NCI-H510A (cell line): Measurements from ENCODE around the gene ADTRP.

Experiments
- DNase-seq: peaks from one replicate; lab custom pipeline; 2025; lab: John Stamatoyannopoulos, UW

ADTRP gene

DNA sequence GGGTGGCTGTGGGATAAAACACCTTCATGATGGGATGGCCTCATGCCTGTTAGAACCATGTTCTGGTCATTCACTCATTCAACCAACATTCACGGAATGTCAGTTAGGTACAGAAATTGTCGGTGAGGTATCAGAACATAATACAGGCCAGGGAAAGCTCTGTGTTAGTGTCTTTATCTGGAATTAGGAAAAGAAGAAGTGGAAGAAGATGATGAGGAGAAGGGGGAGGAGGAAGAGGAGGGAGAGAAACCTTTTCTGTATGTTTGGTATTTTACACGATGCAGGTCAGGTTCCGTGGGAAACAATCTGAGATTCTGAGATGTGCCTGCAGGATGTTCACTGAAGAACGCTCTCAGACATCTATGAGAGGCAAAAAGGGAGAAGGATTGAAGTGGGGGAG, 5.6 kb downstream of the ADTRP start:
- no peak for DNase-seq

DNA sequence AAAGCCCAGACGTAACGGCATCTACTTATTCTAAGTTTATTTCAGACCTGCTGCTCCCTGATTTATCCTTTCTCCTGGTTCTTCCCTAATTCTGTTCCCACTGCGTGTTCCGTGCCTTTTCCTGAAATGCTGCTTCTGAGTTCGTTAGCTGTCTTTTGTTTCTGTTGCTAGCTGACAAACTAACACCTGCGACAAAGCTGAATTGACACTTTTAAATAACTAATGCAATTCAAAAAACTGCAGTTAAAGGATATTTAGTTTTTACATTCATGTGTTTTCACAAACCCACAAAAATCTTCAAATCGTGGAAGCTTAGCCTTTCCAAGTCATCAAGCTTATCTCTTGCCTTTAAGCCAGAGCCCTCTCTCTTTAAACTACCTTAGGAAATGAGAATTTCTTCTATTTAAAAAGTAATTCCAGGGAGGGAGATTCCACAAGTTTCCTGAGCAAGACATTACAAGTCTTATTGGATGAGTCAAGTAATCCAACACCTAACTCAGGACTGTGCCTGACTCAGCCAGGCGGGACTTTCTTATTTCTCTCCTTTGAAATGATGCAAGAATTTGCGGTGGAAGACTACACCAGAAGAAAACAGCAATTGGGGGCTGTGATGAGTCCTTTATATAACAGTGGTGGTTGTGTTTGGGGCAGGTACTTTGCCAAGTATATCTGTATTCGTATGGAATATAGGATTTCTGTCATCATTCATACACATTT, 6.3 kb downstream of the ADTRP start:
- DNase-seq, result no peak

DNA sequence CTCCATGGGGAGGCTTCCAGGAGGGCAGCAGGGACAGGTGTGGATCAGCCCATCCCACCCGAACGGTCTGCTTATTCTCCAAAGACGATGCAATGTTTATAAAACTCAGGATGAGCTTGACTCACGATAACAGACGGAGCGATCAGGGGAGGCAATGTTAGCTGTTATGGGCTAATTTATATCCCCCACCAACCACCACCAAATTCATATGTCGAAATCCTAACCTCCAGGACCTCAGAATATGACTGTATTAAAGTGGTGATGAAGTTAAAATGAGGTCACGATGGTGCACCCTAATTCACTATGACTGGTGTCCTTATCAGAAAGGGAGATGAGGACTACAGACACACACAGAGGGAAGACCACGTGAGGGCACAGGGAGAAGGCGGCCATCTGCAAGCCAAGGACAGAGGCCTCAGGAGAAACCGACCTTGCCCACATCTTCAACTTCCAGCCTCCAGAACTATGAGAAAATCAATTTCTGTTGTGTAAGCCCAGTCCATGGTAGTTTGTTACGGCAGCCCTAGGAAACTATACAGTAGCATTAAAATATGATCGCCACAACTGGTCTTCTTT, 7.0 kb downstream of the ADTRP start:
- DNase-seq, result no peak

DNA sequence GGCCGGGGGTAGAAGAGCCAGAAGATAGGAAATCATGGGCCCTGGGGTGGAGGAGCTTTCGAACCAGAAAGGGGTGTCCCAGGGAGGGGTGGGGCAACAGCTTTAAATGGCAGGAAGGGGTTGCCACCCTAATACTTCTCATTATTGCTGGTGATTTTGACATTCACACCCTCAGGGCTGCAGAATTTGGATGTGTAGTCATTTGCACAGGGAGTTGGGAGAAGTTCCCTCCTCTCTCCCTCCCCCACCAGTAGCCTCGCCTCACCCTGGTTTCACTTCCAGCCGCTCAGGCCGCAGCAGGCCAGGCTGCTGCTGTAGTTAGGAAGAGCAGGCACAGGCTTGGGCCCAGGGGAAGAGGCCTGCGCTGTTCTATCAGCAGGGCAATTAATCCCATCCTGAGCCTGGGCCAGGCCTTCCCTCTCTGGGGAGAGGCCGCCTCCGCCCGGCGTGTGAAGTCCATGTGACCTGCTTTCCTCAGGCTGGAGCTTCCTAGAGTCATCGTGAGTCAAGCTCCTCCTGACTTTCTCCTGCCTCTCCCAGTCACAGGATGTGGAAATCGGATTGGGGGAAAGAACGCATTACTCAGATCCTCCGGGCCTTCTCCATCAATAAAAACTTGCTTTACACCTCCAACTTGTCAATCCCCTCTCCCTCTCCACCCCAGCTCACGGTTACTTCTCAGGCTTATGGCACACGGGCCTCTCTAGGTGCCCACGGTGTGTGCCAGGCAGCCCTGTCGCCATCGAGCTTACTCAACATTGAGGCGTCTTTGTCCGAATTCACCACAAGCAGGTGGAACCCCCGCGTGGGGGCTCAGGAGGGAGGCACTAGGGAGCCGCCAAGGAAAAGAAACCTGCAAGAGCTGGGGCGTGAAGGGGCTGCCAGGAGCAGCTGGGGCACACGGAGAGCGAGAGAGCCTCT, 7.8 kb downstream of the ADTRP start:
- no peak for DNase-seq

DNA sequence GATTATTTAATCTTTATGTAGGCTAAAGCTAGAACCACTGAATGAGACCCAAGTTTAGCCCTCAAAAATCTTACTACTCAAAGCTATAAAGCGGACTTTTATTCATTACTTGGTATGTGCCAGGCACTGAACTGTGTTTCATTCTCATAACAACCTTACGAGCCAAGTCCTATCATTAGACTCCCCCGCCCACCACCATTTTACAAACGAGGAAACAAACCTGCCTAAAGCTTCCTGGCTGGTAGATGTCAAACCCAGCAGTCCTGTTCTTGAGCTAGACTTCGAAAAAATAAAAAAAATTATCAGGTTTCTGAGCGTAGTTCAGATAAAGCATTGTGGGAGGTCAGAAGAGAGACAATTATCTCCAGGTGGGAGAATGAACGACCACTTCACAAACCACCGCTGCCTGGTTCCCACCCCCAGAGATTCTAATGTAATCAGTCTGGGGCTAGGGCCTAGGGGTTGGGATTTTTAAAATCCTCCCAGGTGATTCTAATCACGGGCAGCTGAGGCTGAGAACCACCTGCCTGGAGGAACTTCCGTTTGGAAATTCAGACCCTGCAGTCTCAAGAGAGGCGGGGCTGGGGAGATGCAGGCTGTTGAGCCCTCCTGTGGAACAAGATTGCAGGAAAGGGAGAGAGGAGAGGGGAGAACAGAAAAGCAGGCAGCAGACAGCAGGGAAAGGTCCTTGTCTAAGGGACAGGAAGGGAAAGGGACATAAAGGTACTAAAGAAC, 8.6 kb downstream of the ADTRP start:
- DNase-seq, result no peak

DNA sequence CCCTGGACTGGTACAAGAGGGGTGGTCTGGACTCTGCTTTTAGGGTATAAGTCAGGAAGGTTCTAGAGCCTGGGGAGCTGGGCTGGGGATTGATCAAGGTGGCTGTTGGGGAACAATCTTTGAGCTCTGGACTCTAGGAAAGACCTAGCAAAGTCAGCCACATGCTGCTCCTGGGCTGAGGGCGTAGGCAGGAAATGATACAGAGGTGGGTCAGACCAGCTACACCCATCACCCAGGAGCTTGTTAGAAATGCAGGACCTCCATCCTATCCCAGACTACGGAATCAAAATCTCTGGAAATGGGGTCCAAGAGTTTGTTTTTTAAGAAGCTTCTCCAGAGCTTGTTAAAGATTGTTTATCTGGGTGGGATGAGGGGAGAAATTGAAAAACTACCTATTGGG, 9.4 kb downstream of the ADTRP start:
- no peak for DNase-seq

DNA sequence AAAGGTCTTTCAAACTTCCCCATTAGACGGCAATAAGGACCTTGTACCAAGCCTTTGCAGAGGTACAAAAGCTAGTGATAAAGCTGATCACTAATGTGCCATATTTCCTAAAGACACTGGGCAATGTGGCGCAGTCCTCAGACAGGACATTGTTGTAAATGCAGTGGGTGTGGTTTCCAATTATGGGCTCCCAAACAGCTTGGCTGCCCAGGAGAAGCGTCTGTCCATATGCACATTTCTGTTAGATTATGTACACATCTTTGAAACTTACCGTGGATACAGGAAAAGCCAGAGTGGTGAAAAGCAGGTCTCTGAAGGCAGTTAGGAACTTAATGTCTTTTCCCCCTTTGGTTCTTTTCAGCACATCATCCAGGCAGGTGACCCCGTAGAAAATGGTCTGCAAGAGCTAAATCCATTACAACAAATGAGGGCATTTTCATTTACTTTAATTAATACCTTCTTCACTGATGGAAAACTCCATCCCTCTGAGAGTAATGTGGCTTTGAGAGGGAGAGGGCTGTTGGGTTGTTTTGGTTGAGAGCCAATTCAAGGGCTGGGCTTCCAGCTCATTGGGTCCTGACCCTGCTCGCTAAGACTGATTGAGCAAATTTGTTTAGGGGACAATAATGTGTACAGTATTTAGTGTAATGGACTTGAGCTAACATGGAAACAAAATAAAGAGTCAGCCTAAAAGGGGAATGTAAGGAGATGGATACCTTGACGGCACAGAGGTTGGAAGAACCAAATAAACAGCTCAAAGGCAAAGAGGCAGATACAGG, 10.4 kb downstream of the ADTRP start:
- no peak for DNase-seq

DNA sequence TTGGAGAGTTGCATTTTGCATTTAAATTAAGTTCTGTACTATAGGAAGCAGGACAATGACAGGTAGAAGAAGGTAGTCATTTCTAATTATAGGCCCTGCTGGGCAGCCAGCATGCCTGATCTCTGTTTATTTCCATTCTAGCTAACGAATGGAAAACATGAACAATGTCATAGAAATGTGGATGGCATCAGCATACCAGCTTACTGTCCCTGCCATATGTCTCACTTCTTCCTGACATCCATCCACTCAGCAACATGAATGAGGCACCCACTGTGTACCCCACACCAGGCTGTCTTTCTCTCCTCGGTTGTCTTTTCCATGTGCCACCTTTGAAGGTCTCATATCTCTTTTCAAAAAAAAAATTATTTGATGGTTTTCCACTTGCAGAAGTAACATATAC, 11.1 kb downstream of the ADTRP start:
- DNase-seq, result no peak

DNA sequence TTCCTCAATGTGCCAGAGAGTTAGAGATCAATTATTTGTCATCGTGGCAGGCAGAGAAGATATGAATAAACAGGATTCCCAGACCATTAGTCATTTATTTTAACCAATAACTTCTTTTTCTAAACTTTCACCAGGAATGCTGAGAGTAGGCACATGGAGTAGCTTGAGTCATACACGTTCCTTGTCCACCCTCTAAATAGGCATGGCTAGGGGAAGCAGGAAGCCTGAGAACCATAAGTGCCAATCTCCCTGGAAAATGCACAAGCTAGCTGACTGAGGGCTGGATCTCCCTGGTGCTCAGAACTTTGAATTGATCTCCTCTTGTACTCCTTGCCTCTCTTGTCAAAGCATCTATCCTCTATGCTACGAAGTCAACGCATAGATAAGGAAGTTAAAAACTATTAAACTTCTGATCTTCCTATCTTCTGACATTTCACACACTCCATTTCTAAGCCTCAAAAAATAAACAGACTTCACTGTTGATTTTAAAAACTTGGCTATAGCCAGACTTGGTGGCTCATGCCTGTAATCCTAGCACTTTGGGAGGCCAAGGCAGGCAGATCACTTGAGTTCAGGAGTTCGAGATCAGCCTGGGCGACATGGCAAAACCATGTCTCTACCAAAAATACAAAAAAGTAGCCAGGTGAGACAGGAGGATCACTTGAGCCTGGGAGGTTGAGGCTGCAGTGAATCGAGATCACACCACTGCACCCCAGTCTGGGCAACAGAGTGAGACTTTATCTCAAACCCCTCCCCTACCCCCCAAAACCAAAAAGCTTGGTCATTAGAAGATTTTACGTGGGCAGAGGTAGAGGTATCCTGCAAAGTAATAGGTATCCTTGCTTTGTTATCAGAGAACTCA, 11.8 kb downstream of the ADTRP start:
- DNase-seq, result no peak

DNA sequence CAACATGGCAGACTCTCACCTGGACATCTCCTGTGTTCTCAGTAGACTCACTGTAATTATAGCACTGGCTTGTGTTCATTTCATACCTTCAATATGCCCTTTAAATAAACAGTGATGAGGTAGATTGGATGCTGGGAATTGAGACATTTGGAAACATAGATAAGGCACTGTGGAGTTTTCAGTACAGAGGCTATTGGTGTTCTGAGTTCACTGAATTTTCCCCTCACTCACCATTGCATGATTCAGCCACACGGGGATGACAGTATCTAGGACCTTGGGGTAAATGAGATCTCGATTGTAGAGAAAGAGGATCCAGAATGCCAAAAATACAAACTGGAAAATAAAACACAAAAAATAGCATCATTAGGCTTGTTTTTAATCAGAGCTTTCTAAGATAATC, 12.6 kb downstream of the ADTRP start:
- no peak for DNase-seq

DNA sequence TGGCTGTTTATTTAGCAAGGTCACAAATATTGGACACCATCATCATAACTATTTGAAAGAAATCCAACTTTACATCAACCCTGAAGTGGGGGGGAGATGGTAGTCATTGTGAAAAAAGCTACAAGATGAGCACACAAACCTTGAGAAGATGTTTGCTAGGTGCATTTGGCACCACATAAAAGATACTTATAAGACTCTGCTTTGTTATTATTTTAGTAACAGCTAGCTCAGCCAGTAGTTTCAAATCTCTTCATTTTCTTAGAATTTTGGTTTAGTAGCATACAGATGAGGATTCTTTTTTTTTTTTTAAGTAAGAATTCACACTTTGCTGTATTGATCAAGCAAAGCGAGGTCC, 14.4 kb downstream of the ADTRP start:
- no peak for DNase-seq

DNA sequence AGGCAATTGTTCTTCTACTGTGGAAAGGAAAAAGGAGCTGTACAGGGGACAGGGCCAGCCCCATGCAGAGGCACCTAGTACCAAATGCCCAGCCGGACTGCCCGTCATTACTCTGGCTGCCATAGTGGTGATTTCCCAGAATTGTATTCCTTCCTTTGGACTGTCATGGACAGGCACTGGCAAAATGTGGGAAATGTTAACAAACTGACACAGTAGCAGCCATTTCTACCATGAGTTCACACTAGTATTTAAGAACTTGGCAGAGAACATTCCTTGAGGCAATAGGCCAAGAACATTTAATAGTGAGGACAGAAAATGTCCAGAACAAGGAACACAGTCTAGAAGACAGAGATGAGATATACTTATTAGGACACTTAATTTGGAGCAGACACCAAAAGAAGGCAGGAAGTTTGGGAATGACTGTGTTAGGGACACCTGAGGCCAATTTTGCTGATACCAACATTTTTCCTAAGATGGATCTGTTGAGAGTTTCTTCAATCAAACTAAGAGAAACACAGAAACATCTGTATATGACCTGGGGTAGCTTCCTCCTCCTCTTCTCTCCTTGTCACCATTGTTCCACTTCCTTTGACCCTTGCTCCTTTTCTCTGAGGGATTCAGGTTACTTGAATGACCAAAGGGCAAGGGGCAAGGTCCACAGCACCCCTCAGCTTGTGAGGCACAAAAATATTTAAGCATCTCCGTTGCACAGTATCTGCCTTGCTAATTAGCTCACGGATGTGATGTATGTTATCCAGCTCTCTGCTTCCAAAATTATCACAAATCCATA, 14.9 kb downstream of the ADTRP start:
- no peak for DNase-seq

DNA sequence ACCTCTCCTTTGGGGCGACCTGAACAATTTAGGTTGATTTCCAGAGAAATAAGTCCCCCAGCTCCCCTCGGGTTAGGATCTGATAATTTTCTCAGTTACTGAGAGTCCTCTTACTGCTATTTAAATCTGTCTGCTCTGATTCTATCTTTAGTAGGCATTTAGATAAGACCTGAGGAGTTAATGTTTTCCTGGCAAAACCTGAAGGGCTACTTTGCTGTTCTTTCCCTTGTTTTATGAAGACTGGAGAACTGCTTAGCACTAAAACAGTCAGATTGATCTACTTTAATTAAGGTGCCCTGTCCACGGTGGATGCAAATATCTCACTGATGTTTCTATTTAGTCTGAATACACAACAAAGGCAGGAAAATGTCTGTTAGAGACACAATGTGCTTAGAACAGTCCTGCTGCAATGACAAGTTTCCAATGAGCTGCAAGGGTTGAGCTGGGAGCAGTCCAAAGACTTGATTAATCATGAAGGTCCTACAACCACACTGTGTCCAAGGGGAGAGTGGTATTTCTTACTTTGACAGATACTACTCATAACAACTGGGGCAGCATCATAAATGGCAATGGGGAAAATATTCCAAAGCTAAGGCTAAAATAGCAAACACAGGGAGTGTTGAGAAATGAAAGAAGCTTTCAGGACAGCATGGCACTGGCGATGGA, 15.7 kb downstream of the ADTRP start:
- no peak for DNase-seq

DNA sequence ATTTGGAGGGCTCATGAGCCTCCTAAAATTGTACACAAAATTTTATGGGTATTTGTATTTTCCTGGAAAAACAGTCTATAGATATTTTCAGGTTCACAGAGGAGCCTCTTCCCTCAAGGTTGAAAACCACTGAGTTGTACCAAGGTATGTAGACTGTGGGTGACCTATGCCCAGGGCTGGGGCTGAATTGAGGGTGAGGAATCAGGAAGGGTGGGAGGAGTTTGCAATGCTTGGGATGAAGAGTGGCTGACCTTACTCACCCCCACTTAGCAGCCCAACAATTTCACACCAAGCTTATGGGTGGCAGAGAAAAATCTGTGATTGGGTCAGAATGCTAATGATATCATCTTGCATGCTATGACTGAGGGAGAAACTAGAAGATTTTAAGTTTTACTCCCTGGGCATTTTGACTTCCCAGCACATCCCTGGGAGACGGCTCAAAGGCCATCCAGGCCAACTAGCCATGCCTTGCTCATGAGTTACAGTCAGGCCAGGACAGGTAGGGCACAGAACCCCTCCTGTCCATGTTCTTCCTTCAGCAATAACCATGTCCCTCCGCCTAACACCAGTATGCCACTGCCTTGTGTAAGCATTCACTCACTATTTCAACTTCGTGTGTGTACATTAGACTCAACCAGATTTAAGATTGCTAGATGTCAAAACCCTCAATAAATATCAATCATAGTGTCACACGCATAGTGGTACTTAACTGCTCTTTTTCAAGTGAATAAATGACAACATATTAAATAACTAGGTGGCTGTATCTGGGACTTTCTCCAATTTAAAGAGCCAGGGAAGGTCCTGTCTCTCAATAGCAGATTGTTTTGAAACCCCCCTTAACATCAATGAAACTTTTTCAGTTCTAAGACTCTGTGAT, 16.6 kb downstream of the ADTRP start:
- DNase-seq, result no peak

DNA sequence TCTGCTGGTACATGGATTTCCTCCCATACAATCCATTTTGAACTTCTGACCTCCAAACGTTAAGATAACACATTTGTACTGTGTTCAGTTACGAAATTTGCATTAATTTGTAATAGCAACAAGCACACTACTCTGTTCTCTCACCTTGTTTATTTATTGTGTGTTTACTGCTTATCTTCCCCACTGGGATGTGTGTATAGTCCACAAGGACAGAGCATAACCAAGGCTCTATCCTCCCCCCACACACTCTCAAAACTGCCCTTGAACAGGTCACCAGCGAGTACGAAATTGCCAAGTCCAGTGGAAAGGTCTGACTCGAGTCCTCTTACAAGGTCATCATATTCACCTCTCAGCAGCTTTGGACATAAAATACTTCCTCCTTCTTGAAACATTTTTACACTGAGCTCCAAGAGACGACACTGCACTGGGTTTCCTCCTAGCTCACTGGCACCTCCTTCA, 18.6 kb downstream of the ADTRP start:
- DNase-seq, result no peak

DNA sequence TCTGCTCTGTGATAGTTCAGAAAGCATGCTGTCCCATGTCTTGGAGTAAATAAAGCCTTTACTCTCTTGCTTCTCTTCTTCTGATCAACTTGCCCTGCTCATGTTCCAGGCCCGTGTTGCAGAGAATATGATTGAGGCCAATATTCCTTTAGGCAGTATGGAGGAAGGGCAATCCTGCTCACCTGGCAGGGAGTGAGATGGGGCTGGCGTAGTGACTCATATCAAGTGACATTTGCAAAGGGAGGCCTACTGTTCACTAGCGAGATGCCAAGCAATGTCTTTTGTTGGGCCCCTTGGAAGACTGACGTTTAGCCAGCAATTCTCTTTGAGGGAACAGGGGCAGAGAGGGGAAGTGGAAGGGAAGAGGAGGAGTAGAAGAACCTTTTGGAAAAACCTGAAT, 19.7 kb downstream of the ADTRP start:
- no peak for DNase-seq

DNA sequence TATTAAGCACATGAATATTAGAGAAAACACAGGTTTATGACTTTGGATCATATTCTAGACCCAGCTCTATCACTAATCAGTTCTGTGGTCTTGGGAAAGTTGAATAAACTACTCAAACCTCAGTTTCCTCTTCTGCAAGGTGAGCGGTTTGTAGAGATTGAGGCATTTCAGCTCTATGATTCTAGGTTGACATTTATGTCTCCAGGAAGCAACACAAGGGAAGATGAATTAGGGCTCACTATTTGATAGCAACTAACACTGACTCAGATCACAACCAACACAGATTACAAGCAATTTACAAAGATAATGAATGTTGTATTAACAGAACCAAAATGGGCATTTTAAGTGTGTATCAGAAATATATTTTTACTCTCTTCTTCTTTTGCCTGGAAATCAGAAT, 21.9 kb downstream of the ADTRP start:
- DNase-seq, result no peak

DNA sequence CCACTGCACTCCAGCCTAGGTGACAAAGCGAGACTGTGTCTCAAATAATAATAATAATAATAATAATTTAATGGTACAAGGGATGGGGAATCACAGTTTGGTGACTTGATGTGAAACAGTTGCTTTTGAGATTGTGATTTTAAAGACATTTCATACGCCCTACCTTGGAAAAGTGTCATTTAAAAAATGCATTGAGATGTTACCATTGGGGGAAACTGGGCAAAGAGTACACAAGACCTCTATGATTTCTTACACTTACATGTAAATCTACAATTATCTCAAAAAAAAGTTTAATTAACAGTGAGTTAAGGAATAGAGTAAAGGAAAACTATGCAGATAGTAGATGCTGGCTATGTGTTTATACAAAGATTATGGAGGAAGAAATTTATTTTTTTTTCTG, 22.3 kb downstream of the ADTRP start:
- no peak for DNase-seq
